Hippocampal formation (tissue), 2 donors: Measurements from ENCODE around the gene GAB2.
"Not testable (repeated sequence)": the region's sequence is repeated elsewhere in the genome, so short reads cannot be mapped to it uniquely, and the experiment has no call there.

ENCODE experiments used
- DNase-seq, 2 donors: peaks; one replicate each; lab custom pipeline; 2025; lab: John Stamatoyannopoulos, UW

GAB2 gene

GRCh38 chr11:78370406-78371172, 47.0 kb downstream of the GAB2 start:
- peak in 1 of 2 donors; percentile 26 for DNase-seq

GRCh38 chr11:78365381-78365792, 52.2 kb downstream of the GAB2 start:
- no peak for DNase-seq

GRCh38 chr11:78364128-78364751, 53.4 kb downstream of the GAB2 start:
- DNase-seq = no peak

GRCh38 chr11:78363024-78363619, 54.5 kb downstream of the GAB2 start:
- no peak for DNase-seq

GRCh38 chr11:78361228-78361627, 56.4 kb downstream of the GAB2 start:
- no peak for DNase-seq

- DNase-seq = no peak
These were observed 57.7 kb downstream of the GAB2 start for GRCh38 chr11:78359921-78360320.

GRCh38 chr11:78357924-78358323, 59.7 kb downstream of the GAB2 start:
- DNase-seq = not testable (repeated sequence)

GRCh38 chr11:78357425-78357824, 60.2 kb downstream of the GAB2 start:
- not testable (repeated sequence) for DNase-seq

GRCh38 chr11:78355742-78356141, 61.9 kb downstream of the GAB2 start:
- DNase-seq = not testable (repeated sequence)

GRCh38 chr11:78355309-78355705, 62.3 kb downstream of the GAB2 start:
- no peak for DNase-seq

GRCh38 chr11:78354408-78355308, 63.0 kb downstream of the GAB2 start:
- no peak for DNase-seq

GRCh38 chr11:78351979-78352841, 65.4 kb downstream of the GAB2 start:
- DNase-seq = no peak

GRCh38 chr11:78351193-78351592, 66.4 kb downstream of the GAB2 start:
- DNase-seq = no peak

- peak; percentile 36 to 90 for DNase-seq
These were observed 66.9 kb downstream of the GAB2 start for GRCh38 chr11:78350646-78351165.

GRCh38 chr11:78350091-78350645, 67.5 kb downstream of the GAB2 start:
- peak in 1 of 2 donors; percentile 80 for DNase-seq

- peak in 1 of 2 donors; percentile 84 for DNase-seq
These were observed 68.0 kb downstream of the GAB2 start for GRCh38 chr11:78349624-78350023.

- no peak for DNase-seq
These were observed 68.5 kb downstream of the GAB2 start for GRCh38 chr11:78349114-78349513.

- DNase-seq = no peak
These were observed 69.7 kb downstream of the GAB2 start for GRCh38 chr11:78347956-78348355.

- DNase-seq = no peak
These were observed 70.8 kb downstream of the GAB2 start for GRCh38 chr11:78346799-78347198.

GRCh38 chr11:78345450-78345849, 72.2 kb downstream of the GAB2 start:
- DNase-seq = no peak
